Stimulated activated CD8-positive, alpha-beta memory T cell treated with anti-CD3 and anti-CD28 coated beads, Interleukin-7, amount 100 ng/mL, for 1 hour (primary cell): ENCODE data around the gene JARID2.
"Not testable (repeated sequence)": the region's sequence is repeated elsewhere in the genome, so short reads cannot be mapped to it uniquely, and the experiment has no call there.

Source experiments
- DNase-seq, 2 donors: peaks; one replicate each; pipeline ENCODE4 v3.0.0-alpha.2; 2020; ENCODE audit warnings: low read depth in 2 of 2

The JARID2 gene

DNA sequence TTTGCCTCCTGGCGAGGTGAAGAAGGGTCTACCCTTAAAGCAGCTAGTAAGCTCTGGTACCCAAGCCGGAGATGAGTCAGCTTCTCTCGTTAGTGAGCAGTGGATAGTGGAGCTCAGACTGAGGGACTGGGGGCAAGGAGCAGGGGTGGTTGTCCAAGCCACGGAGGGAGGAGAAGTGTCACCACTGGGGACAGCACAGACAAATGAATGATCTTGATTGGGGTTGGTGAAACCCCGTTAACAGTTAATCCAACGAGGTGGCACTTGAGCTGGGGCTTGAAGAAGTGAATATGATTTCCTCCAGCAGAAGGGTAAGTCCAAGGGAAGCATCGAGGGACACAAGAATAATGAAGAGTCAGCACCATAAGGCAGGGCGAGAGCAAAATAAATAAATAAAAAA is 43.0 kb downstream of the JARID2 start:
- no peak for DNase-seq

DNA sequence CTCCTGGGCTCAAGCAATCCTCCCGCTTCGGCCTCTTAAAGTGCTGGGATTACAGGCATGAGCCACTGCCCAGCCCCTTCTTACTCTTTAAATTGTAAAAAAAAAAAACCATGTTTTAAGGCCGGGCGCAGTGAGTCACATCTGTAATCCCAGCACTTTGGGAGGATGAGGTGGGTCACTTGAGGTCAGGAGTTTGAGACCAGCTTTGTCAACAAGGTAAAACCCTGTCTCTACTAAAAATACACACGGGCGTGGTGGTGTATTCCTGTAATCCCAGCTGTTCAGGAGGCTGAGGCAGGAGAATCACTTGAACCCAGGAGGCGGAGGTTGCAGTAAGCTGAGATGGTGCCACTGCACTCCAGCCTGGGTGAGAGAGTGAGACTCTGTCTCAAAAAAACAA is 43.6 kb downstream of the JARID2 start:
- DNase-seq, result not testable (repeated sequence)

DNA sequence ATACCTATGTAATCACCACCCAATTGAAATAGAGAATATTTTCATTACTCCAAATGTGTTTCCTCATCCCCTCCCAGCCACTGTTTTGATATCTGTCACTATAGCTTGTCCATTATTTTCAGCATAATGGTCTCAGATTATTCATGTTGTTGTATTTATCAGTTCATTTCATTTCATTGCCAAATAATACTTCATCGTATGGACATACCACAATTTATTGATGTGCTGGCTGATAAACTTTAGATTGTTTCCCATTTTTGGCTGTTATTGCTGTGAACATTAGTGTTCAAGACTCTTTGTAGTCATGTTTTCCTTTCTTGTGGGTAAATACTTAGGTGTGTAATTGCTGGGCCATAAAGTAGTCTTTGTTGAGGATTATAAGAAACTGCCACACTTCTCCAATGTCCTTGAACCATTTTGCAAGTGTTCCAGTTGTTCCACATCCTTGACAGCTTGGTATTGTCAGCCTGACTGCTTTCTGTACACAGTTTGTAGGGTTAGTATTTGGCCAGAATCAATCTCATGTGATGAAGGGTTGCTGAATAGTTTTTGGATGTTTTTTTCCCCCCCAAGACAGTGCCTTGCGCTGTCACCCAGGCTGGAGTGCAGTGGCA is 44.3 kb downstream of the JARID2 start:
- DNase-seq, result no peak

DNA sequence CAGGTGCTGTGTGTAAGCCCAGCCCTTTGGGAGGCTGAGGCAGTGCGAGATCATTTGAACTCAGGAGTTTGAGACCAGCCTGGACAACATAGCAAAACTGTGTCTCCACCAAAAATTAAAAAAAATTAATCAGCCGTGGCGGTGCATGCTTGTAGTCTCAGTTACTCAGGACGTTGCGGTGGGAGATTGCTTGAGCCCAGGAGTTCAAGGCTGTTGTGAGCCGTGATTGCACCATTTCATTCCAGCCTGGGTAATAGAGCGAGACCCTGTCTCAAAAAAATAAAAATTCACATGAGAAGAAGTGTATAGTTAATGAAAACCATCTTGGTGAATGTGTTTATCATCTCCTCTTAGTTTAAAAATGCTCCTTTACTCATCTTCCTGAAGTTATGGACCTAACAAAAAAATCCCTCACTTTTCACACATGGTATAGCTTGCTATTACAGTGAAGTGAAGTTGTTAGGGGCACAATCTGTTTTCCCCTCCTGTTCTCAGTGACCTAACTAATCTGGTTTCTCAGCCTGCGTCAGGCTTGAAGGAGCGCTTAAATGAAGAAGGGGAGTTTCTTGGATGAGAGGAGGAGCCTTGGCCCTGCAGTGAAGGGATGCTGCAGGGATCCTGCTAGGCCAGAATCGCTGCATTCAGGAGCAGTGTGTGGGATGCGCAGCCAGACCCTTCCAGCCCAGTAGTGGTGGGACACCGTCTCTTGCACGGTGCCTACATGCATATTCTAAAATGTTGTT is 45.3 kb downstream of the JARID2 start:
- DNase-seq, result no peak

DNA sequence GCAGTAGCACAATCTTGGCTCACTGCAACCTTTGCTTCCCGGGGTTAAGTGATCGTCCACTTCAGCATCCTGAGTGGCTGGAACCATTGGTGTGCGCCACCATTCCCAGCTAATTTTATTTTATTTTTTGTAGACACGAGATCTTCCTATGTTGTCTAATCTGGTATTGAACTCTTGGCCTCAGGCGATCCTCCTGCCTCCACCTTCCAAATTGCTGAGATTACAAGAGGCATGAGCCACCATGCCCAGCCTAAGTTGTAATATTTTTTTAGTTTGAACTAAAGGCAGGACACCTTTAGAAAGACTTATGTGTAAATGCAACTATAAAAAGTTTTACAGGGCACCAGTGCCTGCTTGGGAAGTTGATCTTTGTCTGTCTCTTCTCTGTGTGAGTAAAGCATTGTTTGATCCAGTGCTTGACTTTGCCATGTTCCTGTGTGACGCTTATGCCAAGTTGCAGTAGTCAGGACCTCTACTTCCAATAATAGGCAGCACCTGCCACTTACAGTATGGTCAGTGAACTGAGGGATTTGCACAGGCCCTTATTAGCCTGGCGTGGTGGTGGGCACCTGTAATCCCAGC is 46.9 kb downstream of the JARID2 start:
- no peak for DNase-seq

DNA sequence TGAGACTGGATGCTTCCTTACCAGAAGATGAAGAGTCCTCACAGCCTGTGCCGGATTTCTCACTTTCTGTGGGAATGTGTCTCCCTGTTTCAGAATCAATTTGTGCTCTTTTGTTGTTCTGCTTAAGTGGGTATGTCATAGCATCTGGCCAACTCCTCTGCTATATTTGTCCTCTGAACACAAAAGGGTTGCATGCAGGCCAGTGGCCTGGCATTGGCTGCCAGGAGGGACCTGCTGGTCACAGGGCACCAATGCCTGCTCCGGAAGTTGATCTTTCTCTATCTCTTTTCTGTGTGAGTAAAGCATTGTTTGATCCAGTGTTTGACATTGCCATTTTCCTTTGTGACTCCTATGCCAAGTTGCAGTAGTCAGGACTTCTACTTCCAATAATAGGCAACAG is 47.8 kb downstream of the JARID2 start:
- no peak for DNase-seq

DNA sequence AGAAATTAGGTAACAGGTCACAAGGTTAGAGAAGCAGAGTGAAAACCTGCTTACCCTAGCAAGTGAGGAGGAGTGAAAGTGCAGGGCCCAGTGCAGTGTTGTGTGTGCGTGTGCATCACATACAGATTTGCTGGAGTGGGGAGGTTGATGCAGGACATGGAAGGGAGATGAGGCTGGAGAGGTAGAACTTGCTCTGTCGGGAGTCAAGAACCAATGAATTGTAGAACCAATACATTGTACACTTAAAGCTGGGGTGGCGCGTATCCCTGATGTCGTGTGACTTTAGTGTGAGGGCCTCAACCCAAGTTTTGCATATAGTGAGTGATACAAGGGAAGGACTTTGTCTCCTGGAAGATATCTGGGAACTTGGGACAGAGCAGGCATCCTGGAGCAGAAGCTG is 48.6 kb downstream of the JARID2 start:
- no peak for DNase-seq

DNA sequence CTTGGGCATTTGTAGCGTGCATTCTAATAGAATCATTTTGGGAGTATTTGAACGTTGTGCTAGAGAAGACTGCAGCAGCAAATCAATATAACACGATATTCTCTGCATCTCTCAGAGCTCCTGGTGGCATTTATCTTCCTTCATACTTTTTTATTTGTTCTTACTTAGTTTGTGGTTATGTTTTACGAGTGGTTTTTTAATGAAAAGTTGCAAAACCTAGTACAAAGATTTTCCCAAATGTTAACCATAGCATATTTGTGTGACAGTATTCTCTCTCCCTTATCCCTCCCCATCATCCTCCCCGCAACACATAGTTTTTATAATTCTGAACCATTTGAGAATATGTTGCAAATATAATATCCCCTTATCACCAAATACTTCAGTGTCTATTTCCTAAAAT is 50.4 kb downstream of the JARID2 start:
- no peak for DNase-seq

DNA sequence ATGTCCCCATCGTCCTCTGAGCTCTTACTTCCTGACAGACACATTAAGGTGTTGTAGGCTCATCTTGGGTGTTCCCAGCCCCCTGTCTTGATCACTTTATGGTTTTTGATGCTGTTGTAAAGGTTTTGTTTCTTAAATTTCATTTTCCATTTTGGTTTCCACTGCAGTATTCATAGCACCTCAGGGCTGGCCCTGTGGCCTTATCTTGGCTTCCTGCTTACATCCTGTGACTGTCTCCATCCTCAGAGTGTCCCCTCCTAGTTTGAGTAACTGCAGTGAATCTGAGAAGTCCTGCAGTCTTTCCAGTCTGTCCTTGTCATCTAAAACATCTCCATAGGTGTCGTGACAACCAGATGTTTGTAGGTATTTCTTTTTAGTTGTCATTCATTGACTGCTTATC is 50.9 kb downstream of the JARID2 start:
- DNase-seq, result no peak

DNA sequence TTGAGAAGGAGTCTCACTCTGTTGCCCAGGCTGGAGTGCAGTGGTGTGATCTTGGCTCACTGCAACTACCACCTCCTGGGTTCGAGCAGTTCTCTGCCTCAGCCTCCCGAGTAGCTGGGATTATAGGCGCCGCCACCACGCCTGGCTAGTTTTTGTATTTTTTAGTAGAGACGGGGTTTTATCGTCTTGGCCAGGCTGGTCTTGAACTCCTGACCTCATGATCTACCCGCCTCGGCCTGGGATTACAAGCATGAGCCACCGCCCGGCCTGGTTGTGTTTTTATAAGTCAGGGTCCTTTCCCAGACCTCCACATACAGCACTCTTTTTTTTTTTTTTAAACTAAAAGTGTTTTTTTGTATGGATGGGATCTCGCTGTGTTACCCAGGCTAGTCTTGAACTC is 51.3 kb downstream of the JARID2 start:
- not testable (repeated sequence) for DNase-seq

DNA sequence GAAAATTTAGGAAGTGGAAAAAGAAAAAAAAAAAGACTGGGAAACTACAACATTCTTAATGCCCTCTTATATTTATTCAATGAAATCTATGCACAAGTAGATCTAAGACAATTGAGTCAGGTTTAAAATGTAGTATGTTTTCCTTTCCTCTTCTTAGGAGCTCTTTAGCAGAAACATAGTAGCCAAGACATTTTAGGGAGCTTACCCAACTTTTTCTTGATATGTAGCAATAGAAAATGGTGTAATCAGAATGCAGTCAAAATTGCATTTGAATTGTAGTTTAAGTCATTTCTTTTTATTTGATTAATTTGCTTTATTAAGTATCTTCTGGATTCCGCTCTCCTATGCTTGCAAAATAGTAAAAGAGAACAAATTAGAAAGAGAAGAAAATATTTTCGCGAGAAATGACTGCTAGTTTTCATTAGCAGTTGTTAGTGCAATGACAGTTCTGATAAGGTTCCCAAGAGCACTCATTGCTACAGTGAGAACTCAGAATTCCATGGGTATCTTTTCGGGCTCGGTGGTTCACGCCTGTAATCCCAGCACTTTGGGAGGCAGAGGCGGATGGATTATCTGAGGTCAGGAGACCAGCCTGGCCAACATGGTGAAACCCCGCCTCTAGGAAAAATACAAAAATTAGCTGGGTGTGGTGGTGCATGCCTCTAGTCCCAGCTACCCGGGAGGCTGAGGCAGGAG is 52.2 kb downstream of the JARID2 start:
- DNase-seq, result no peak

DNA sequence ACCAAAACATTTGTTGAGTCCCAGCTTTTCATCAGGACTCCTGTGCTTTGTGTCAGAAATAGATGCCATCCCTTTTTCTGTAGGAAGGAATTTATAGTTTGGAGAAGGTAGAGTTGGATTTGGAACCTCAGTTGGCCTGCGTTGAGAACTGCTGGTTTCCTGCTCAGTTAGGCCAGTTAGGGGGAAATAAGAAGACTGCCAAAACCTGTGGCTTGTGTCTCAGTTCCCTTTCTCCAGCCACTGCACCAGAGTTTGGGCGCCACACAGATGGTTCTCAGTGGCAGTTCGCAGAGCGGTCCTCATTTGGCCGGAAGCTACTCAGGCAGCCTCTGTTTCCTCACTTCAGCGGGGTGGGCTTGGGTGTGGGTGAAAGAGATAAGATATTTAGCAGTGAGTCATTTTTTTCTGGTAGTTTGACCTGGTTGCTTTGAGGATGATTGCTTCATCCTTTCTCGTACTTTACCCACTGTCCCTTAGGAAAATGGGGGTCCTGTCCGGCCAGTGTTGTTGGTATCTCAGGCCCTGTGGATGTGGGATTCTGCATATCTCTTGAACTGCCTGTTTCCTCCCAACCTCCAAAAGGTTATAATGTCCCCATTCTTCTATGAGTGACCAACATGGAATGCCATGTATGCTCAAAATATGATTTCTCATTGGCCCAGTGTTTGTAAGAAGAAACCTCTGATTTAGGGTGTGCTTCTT is 53.7 kb downstream of the JARID2 start:
- DNase-seq, result peak; percentile 19 to 37

DNA sequence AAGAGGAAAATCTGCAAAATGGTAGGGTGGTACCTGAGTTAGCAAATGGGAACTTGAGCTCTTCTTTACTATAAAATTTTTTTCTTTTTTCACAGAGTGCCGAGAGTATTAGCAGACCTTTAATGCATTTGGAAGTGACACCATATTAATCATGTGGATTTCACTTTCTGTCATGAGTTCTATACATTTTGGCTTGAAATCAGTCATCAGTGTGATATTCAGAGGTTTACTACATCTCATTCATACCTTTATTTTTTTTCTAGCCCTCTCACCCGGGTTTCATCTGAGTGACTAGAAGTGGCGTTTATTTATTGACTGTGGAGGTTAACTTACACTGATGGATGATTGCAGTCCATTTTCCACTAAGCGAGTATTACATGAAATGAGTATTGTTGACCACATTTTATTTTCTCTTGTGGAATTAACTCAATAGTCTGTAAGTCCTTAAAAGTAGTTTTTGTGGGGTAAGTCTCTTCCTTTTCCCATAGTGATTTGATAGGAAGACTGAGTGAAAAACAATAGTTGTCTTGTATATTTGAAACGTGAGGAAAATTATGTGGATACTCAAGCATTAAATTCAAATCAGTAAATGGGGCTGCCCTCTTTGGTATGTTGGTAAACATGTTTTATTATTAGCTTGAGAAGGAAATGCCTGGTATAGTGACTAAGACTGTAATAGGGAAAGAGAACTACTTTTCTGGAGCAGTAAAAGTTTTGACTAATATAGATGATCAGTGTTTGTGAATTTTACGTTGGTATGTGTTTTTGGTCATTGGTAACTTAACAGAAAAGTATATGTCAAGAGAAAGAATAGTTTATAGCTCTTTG is 55.5 kb downstream of the JARID2 start:
- DNase-seq, result no peak

DNA sequence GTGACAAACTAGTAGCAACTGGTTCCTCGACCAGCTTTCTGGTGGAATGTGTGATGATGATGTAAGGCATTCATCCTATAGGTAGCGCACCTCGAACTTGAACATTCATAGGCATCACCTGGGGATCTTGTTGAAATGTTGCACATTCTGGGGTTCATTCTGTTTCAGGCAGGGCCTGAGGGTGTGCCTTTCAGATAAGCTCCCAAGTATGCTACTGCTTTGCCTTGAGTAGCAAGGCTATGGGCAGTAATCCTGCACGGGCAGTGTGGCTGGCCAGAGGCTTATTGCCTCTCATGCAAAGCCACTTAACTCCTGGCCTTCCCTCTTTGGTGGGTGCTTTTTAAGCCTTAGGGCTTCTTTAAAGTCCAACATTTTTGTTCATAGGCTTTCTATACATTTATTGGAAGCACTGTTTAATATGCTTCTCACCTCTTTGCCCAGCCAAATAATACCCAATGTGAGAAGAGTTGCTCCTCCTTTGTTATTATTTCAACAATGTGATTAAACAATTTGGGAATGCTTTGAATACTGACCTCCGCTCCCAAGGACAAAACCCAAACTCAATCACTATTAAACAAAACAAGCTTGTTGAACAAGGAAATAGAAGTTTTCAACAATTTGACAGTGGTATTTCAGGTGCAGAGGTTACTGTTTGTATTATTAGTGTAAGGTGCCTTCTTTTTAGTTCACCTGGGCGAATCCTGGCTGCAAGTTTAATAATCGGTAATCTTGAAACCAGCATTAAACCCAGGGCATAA is 57.5 kb downstream of the JARID2 start:
- DNase-seq, result no peak

DNA sequence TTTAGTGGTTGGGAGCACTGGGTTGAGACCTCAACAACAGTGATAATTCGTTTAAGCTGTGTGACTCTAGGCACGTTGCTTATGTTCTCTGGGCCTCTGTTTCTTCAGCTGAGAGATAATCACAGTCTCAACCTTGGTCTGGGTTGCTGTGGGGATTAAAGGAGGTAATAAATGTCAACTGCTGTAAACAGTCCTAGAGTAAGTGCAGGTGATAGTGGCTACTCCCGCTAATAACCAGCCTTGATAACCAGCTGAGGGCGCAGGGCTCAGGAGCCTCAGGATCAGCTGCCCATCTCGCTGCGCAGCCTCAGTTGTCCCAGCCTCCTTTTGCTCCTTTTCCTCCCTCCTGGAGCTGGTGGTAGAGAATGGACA is 58.0 kb downstream of the JARID2 start:
- no peak for DNase-seq

DNA sequence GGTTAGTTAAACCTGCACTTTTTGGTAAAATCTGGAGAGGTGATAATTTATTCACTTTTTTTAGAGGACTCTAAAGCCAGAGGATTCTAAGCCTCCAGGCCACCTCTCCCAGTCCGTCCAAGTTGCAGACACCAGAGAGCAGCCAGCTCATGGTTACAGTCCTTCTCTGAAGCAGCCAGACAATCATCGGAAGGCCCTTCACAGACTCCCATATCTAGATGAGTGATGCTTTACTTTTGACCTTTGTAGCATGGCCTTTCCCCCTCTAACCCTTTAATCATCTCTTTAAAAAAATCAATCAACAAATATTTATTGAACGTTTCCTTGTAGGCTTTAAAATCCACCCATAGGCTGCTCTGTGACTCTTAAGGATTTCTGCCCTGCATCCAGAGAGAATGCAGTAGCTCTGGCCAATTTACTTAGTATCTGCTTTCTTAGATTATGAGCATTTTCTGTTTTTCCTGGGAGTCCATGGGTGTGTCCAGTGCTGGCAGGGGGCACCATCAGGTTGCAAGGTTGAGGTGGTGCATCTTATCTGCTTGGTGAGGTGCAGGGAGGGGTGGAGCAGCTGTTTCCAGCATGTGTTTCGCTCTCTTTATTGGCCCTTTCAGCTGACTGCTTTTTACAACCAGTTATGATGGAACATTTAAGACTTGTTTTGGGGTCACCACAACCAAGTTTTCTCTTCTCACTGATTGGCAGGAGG is 58.6 kb downstream of the JARID2 start:
- no peak for DNase-seq

DNA sequence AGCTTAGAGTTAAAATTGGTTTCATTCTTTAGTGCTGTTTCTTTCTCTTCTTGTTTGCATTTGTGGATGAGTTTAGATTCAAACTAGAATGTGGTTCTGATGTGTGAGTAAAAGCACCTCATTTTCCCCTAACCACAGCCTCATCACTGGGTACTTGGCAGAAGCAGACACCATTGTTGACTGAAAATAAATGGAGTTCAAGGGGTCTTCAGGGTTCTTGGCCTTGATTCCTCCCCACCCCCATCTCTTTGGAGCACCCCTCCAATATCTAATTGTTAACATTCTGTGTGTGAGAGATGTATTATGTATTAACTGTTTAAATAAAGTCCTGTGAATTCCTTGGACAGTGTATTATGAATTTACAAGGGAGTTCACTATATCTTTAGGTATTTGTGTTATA is 59.6 kb downstream of the JARID2 start:
- no peak for DNase-seq

DNA sequence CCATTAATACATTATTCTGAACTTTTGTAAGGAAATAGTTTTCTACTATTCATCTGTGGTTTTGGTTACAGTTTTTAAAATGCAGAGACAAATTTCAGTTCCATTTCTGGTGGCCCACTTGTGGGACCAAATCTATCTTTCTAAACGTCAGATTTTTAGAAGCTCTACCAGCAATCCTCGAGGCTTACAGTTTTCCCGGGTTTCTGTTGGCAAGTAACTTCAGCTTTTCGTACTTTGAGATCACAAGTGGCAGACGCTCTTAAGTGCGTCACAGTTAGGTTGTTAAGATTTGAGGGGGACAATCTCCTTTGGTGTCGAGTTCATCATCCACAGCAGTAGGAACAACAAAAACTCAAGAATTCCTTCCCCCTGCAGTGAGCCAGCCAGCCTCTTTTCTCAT is 60.0 kb downstream of the JARID2 start:
- no peak for DNase-seq

DNA sequence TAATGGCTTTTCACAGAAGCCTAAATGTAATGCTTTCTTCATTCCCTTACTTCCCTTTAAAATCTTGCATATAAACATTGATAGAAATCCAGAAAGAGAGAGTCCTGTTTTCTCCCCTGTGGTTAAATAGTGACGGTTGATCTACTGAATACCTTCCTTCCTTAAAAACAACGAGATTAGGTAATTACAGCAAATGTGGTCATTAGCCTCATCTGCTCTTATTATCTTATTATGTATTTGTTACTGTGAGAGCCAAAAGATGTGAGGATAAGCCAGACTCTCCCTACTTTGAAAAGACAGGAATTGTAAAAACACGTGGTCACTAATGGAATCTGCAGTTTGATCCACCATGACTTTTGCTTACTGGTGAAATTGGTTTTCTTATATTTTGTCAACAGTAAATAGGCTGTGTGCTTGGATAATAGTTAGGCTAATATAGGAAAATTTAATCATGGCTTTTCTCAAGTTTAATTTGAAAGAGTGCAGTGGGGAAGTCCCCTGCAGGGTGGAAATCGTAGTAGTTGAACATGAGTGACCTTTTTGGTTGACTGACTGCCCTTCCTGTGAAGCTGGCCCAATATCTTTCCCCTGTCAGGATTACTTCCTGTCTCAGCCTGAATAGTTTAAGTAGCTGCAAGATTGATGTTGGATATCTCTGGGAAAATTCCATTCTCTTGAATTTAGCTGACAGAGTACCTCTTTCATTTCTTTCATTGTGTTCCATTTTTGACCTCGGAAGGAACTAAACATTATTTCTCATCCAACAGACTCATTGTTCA is 62.8 kb downstream of the JARID2 start:
- DNase-seq, result no peak
